Activated CD4-positive, CD25-positive, alpha-beta regulatory T cell treated with anti-CD3 and anti-CD28 coated beads, Interleukin-2, amount 50 U/mL, for 72 hours (primary cell): ENCODE measurements around the gene CA10.

Experiments
- DNase-seq: peaks from one replicate; pipeline ENCODE4 v3.0.0; 2021

Gene CA10

GRCh38 chr17:51813140-51813783 lies 345.3 kb downstream of the CA10 start:
- DNase-seq = no peak

DNA sequence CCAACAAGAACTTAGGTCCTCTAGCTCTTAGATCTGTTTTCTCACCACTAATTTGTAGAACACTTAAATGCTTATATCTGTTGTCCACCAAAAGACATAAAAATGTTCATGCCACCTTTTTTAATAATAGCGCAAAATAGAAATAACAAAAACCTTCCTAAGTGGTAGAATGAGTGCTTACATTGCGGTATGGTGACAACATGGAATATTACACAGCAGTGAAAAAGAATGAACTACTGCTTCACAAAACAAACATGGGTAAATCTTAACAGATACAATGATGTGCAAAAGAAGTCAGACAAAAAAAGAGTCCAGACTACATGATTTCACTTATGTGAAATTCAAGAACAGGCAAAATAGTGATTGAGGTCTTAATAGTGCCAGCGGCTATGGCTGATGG lies 351.1 kb downstream of the CA10 start:
- no peak for DNase-seq

DNA sequence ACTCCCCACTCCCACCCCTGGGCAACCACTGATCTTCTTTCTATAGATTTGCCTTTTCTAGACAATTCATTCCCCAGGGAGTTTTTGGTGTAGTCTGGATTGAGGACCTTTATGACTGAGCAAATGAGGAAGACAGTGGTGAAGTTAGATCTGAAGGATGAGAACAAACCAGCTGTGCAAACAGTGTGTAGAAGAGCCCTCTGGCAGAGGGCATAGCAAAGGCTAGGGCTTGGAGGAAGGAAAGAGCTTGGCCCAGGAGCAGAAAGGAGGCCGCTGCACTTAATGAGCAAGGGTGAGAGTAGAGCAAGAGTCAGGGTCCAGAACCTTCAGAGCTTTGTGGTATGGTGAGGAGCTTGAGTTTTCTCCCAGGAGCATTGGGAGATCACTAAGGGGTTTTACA lies 352.7 kb downstream of the CA10 start:
- DNase-seq = no peak

GRCh38 chr17:51805185-51805584 lies 353.3 kb downstream of the CA10 start:
- no peak for DNase-seq

DNA sequence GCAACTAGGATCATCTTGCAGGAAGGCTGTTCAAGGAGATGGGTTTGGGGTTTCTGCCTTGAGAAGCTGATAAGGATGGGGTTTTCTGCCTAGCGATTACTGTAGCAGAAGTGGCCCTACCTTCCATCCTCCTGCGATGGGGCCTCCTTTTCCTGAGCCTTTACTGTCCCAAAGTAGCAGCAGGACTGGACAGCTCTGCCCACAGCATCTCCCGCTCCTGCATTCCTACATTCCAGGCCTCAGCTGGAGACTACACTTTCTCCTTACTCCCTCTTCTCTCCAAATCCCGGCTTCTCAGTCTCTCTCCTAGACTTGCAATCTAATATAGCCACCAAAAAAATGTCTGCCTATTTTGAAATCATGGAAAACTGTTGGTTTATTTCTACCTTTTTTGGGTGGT lies 355.4 kb downstream of the CA10 start:
- DNase-seq = no peak

- no peak for DNase-seq
These were observed 356.0 kb downstream of the CA10 start for GRCh38 chr17:51802544-51802943.

GRCh38 chr17:51801626-51802025 lies 356.9 kb downstream of the CA10 start:
- no peak for DNase-seq

GRCh38 chr17:51799981-51800380 lies 358.5 kb downstream of the CA10 start:
- DNase-seq = no peak

- no peak for DNase-seq
These were observed 359.3 kb downstream of the CA10 start for GRCh38 chr17:51799240-51799639.

- DNase-seq = no peak
These were observed 361.4 kb downstream of the CA10 start for GRCh38 chr17:51797150-51797549.

GRCh38 chr17:51796026-51796425 lies 362.5 kb downstream of the CA10 start:
- DNase-seq = no peak

DNA sequence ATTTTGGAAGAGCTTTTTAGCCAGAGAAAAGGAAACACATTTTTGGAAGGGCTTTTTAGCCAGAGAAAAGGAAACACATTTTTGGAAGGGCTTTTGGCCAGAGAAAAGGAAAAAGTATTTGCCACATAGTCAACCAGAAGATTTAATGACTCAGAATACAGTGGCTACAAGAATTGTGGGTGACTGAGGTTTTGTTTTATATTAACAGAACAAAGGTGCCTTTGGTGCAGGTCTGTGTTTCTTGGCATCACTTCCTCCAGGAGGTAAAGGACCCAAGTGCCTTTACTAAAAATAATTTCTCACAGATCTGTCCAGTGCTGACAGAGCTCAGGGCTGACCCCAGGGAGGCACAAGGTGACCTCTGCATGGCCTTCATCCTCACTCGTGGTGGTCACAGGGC lies 363.1 kb downstream of the CA10 start:
- DNase-seq = no peak

GRCh38 chr17:51794466-51794865 lies 364.0 kb downstream of the CA10 start:
- no peak for DNase-seq

DNA sequence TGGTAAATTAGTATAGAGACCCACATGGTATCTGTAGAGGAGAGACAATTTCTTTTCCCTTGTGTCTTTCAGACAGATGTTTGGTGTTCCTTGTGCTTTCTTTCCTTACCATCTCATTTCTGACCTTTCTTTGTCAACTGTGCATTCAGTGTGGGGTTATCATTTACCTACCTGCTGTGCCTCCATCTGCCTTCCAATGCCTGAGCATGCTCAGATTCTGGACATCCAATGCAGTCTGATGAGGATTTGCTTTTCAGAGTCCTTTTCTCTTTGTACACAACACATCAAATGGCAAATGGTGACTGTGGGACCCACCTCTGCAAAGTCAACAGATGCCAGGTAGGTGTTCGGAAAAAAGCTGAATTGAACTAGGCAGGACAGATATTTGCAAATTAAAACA lies 364.8 kb downstream of the CA10 start:
- no peak for DNase-seq

DNA sequence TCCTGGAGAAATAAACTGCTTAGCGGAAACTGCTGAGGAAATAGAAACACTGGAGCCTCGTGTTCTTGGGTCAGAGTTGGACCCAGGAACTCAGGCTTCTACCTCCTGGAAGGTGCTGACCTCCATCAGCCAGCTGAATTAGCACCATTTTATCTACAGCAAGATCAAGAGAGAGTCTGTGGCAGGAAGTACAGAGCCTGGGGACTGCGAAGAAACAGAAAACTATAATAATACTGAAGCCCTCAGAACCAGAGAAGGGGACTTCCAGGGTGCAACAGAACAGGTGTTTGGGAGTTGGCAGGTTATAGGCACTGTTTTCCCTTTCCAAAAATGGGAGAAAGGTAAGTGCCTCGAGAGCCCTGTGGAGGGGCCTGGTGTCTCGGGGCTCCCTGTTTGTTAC lies 379.7 kb downstream of the CA10 start:
- no peak for DNase-seq

DNA sequence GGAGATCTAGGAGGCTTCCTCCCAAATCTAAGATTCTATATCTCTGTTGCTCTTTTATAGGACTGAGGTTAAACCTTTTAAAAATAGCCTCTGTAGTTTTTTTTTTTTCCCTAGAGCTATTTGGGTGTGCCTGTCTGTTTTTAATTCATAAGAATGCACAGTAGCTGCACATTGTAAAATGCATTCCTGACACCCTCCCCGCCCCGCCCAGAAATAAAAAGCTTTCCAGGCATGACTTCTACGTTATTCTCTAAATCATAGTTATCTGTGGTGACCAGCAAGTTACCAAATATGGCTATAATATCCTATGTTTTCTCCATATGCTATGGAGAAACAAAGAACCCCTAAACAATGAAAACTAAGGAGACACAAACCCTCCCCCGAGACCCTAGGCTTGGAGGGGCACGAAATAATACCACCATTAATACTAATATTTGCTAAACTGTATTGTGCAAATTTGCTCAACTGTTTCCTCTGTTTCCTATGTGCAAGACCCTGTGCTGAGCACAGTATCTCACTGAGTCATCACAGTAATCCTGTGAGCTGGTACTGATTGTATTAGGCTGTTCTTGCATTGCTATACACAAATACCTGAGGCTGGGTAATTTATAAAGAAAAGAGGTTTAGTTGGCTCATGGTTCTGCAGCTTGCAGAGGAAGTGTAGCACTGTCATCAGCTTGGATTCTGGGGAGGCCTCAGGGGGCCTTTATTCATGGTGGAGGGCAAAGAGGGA lies 388.3 kb downstream of the CA10 start:
- DNase-seq = no peak

DNA sequence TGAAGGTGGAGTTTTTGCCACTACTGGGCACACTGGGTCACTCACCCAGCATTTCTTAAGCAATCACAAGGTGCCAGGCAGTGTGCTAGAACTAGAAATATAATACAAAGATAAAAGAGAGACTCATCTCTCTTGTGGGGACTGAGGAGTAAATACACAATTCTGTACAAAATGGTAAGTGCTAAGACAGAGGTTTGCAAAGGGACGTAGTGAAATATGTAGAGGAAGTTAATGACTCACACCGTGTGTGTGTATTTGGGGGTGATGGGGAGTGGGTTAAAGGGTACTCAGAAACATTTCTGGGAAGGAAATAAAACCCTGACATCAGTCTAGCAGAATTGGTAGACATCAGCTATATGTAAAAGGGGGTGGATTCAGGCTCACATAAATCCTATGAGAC lies 389.3 kb downstream of the CA10 start:
- DNase-seq = no peak

DNA sequence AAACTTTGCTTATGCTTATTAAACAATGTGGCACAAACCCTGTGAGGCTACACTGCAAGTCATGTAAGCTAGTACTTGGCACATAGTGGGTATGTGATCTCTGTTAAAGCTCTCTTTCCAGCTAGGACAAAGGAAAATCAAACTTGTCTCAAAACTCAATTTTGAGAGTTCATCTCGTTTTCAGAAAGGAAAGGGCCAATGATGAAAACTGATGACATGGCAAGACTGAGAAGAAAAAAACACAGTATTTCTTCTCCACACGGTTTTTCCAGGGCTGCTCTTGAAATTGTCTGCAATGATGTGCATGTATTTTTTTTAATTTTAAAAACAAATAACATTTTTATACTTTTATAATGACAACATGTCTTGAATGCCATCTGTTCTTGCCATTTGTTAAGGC lies 389.8 kb downstream of the CA10 start:
- DNase-seq = no peak

- no peak for DNase-seq
These were observed 391.2 kb downstream of the CA10 start for GRCh38 chr17:51767287-51767686.

- no peak for DNase-seq
These were observed 393.0 kb downstream of the CA10 start for GRCh38 chr17:51765282-51766135.

GRCh38 chr17:51764387-51764971 lies 394.0 kb downstream of the CA10 start:
- peak; percentile 46 for DNase-seq

DNA sequence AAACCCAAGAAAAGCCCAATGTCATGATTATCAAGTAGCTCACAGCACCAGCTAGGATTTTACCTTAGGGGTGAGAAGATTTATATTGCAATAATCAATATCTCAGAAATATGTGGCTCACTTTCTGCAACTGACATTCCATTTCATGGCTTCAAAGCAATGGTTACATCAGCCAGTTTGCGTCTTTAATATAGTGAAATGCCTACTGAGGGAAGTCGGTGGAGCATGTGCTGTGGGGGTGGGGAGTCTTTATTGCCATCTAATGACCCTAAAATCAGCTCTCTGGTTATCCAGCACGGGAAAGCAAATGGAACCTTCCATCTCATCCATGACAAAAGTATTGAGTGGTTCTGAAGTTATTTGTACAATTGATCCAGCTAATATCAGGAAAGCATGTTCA lies 395.5 kb downstream of the CA10 start:
- no peak for DNase-seq

- no peak for DNase-seq
These were observed 397.4 kb downstream of the CA10 start for GRCh38 chr17:51761105-51761504.

- DNase-seq = no peak
These were observed 399.3 kb downstream of the CA10 start for GRCh38 chr17:51759260-51759659.
